ENCODE results near the gene EDNRA. TPM values are rescaled to one million over a fixed set of nuclear protein-coding genes. Genes with fewer than 3 reads are reported as not detected.

EDNRA gene
- total and polyA plus RNA-seq, 2 of the 4 experiments (the other 2 are of a cell fraction), result 3.8 to 6.5 TPM

GRCh38 chr4:147530134-147530533, 49.2 kb downstream of the EDNRA start:
- Histone ChIP-seq H2AK5ac (ENCODE audit: low read depth, low read length) (no peak overlapping the region), H4K91ac (ENCODE audit: insufficient read depth, low read depth, low read length) (no peak overlapping the region), H4K8ac (ENCODE audit: low read depth in 2 of 2, low read length in 2 of 2) (no peak overlapping the region), H3K56ac (ENCODE audit: extremely low read depth, insufficient read depth, low read length) (no peak overlapping the region), H3K14ac (replicated peaks; ENCODE audit: low read depth, low read length) (no peak overlapping the region), H2BK15ac (ENCODE audit: low read depth, low read length) (no peak overlapping the region), H3K4me1 (ENCODE audit: control insufficient read depth, insufficient read depth, low read length) (0 out of 2 replicates have a peak, but pooled peaks cover 1% of the 10 kb centered on the region), H2BK120ac (ENCODE audit: low read depth, low read length) (no peak overlapping the region), H2AFZ (replicated peaks; ENCODE audit: low read length, poor library complexity) (no peak overlapping the region), H3K36me3 (ENCODE audit: control insufficient read depth, insufficient read depth, low read length) (peaks cover 3% of the 10 kb centered on the region; the same call in 1 of the 2 replicates), H3K27me3 (ENCODE audit: control insufficient read depth, insufficient read depth, low read length) (no peaks in the 10 kb centered on the region), H3K27ac (ENCODE audit: insufficient read depth, low read length) (no peak overlapping the region), H3K4ac (ENCODE audit: low read depth, low read length) (no peak overlapping the region), H3K4me3 (ENCODE audit: insufficient read depth, low read depth, low read length) (no peak overlapping the region), H3K18ac (ENCODE audit: low read depth, low read length) (no peak overlapping the region), H3K9ac (ENCODE audit: low read depth, low read length) (no peak overlapping the region), H2BK20ac (ENCODE audit: low read depth, low read length) (no peak overlapping the region), H3K9me1 (ENCODE audit: insufficient read depth, low read length) (no peaks in the 10 kb centered on the region; the same call in 1 of the 2 replicates), H3K79me1 (ENCODE audit: low read depth in 1 of 2, low read length in 2 of 2) (peaks cover 0 to 14% of the 10 kb centered on the region in 2 experiments; a peak in 2 of 4 replicates), H2BK5ac (ENCODE audit: low read depth, low read length, poor library complexity, severe bottlenecking) (no peak overlapping the region), H2AK9ac (replicated peaks; ENCODE audit: low read depth, low read length, poor library complexity) (no peak overlapping the region), H3K4me2 (ENCODE audit: low read depth, low read length) (no peak overlapping the region), H3K23ac (ENCODE audit: low read depth, low read length) (no peak overlapping the region), H4K5ac (ENCODE audit: low read depth, low read length) (no peak overlapping the region), H4K20me1 (ENCODE audit: insufficient read depth, low read length) (no peaks in the 10 kb centered on the region), H3K9me3 (ENCODE audit: control insufficient read depth, insufficient read depth, low read length) (no peaks in the 10 kb centered on the region)
- ChIA-PET CTCF (no interaction called here), POLR2A (ENCODE audit: unreplicated experiment) (no interaction called here)
- ATAC-seq (ENCODE audit: low read depth), result no peak
- no TSS peak for BruUV-seq (replicated peaks)
- dilution Hi-C loops (cut with HindIII; ENCODE audit: low sequenced_read_pairs, unreplicated experiment) (no loop called here), in situ Hi-C loops (cut with MboI; ENCODE audit: low sequenced_read_pairs) (no loop called here), intact Hi-C loops (cut with micrococcal nuclease) (no loop called here)
- no CpG with 5 or more reads among the region's 1 CpG for WGBS, 2 experiments (ENCODE audit: extremely low coverage in 2 of 2, insufficient read length in 1 of 2)
- no peak for DNase-seq
- no peak for TF ChIP-seq NFE2L2 (IDR thresholded peaks at IDR 0.05; ENCODE audit: low read depth, low read length)
- no peak for TF ChIP-seq BHLHE40 (IDR thresholded peaks at IDR 0.05; ENCODE audit: low read depth, low read length)
- TF ChIP-seq ELK1 (IDR thresholded peaks at IDR 0.05; ENCODE audit: borderline replicate concordance, low read depth, low read length), result no peak
- TF ChIP-seq MAZ (IDR thresholded peaks at IDR 0.05; ENCODE audit: borderline replicate concordance, low read depth, low read length), result no peak
- no peak for TF ChIP-seq CTCF (conservative IDR thresholded peaks at IDR 0.05; ENCODE audit: low read depth, low read length)
- no peak for TF ChIP-seq RCOR1 (IDR thresholded peaks at IDR 0.05; ENCODE audit: insufficient replicate concordance, low read length)
- no peak for TF ChIP-seq RFX5 (IDR thresholded peaks at IDR 0.05; ENCODE audit: low read depth, low read length)
- TF ChIP-seq CHD1 (IDR thresholded peaks at IDR 0.05; ENCODE audit: low read depth, low read length), result no peak
- TF ChIP-seq USF2 (IDR thresholded peaks at IDR 0.05; ENCODE audit: low read depth, low read length), result no peak
- no peak for TF ChIP-seq POLR2A (IDR thresholded peaks at IDR 0.05; ENCODE audit: low read depth, low read length)
- TF ChIP-seq SMC3 (IDR thresholded peaks at IDR 0.05; ENCODE audit: low read depth, low read length), result no peak
- no peak for TF ChIP-seq CEBPB (IDR thresholded peaks at IDR 0.05; ENCODE audit: low read depth, low read length)

All from IMR-90 (cell line).